Stimulated activated CD4-positive, alpha-beta T cell treated with anti-CD3 and anti-CD28 coated beads, TNF-alpha, amount 100 ng/mL, for 1 hour (primary cell): ENCODE data around the gene KDELR3.

ENCODE experiments used
- DNase-seq, 3 donors: peaks; one replicate each; pipeline ENCODE4 v3.0.0-alpha.2; 2020; ENCODE audit warnings: low read depth in 3 of 3, low spot score in 1 of 3

The KDELR3 gene

DNA sequence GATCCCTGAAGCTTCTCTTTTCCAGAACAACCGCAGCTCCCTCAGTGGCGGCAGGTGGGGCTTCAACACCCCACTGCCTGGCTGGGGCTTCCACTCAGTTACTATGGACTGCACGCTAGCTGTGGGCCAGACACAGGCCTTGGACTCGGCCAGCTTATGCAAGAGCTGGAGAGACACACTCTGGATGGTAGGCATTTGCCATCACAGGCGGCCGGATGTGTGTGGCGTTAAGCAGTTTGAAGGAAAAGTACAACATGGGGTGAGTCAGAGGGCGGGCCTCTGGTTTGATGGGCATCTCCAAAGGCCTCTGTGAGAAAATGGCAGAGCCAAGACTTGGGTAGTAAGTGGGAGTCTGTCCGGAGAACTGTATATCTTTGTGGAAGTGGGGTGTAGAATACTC lies 30.5 kb upstream of the KDELR3 start:
- DNase-seq: no peak

- no peak for DNase-seq
Observed at GRCh38 chr22:38440747-38441350, 27.0 kb upstream of the KDELR3 start.

GRCh38 chr22:38441620-38442287 lies 26.1 kb upstream of the KDELR3 start:
- no peak for DNase-seq

DNA sequence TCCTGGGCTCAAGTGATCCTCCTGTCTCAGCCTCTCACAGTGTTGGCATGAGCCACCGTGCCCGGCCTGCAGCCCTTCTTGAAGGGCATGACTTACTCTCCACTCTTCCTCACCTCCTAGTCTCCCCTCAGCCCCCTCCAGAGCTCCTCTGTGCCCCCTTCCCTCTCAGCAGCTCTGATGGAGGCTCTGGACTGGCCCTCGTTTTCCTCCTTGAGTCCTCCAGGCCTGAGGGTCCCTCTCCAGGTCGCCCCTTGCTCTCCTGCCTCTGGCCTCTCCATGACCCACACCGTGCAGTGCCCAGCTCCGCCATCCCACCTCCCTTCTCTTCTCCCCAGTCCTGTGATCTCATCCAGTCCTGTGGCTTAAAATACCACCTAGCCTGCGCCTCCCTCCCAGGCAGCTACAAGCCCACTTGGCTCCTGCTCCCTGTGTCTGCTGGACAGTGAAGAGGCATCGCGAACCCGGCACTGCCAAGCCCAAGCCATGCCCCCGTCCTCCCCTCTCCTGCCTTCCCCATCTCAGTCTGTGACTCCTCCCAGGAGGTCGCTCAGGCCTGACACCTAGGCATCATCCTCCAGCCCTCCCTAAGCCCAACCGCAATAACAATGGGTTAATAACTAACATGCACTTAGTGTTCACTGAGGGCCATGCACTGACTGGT lies 24.8 kb upstream of the KDELR3 start:
- DNase-seq: no peak

DNA sequence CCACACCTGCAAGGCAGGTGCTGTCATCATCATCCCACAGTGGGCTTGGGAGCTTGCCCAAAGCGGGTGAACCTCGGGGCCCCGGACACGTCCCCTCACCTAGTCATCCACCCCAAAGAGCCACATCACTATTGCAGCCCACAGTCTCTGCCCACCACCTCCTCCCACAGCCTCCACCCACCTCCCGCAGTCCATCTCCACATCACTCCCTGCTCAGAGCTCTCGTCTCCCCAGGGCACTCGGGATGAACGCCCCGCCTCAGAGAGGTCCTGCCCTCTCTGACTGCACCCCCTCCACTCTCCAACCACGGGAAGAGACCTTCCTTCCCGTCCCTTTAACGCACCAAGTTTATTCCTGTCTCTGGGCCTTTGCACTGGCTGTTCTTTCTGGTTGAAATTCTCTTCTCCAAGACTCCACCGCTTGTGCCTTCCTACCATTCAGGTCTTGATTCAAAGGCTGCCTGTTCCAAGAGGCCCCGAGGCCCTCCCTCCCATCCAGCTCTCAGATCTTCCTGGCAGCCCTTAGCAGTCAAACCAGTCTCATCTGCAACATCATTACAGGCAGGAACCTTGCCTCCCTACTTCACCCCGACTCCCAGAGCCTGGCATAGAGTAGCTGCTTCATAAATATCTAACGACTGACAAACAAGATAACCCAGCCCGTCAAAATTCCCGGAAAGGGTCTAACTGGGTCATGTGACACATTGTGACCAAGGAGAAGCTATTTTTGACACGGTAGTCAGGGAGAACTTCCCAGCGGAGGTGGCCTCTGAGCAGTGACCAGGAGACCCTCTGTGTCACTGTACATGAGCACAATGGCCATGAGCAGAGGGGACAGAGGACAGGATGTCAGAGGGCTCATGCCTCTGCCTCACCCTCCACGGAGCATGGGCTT lies 24.0 kb upstream of the KDELR3 start:
- DNase-seq: no peak

- DNase-seq: no peak
Observed at GRCh38 chr22:38444783-38445182, 23.1 kb upstream of the KDELR3 start.

DNA sequence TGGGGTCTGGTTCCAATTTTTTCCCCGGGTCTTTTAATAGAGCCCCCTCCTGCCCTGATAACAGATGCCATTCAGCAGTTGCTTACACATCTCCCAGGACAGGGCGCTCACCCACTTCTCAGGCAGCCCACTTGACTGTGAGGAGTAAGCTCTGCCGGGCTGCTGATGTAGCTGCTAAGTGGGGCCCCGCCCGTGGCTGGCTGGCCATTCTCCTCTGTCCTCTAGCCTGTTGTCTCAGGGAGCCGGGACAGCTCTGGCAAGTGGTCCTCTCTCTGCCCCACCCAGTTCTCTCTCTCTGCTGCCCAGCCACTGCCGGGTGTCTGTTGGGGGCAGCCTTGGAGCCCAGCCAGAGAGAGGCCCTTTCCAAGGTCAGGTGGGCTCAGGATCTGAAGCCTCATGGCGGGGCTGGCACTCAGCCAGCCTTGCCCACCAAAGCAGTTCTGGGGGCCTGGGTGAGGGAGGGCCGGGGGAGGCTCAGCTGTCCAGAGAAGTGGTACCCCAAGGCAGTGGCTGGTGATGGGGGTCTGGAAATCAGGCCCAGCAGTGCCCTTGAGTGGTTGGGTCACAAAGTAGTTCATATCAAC lies 21.8 kb upstream of the KDELR3 start:
- DNase-seq: no peak

GRCh38 chr22:38448945-38449745 lies 18.8 kb upstream of the KDELR3 start:
- DNase-seq: no peak

DNA sequence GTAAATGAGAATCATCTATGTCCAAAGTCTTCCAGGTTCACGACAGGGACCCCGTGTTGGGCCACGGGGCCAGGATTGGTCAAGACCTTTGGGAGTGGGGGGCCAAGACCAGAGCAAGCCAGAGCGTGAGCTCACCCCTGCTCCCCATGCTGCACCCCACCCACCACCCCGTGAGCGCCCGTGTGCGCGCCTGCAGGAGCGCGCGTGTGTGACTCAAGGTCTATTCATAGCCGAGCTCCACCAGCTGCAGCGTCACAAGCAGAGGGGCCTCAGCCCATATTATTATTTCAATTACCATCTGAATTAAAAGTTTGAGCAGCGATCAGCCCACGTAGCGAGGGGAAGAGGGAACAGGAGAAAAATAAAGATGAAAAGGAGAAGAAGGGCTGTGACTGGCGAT lies 18.1 kb upstream of the KDELR3 start:
- no peak for DNase-seq

GRCh38 chr22:38450234-38450797 lies 17.6 kb upstream of the KDELR3 start:
- no peak for DNase-seq

GRCh38 chr22:38451404-38451803 lies 16.5 kb upstream of the KDELR3 start:
- DNase-seq: no peak

GRCh38 chr22:38451864-38452263 lies 16.0 kb upstream of the KDELR3 start:
- DNase-seq: no peak

DNA sequence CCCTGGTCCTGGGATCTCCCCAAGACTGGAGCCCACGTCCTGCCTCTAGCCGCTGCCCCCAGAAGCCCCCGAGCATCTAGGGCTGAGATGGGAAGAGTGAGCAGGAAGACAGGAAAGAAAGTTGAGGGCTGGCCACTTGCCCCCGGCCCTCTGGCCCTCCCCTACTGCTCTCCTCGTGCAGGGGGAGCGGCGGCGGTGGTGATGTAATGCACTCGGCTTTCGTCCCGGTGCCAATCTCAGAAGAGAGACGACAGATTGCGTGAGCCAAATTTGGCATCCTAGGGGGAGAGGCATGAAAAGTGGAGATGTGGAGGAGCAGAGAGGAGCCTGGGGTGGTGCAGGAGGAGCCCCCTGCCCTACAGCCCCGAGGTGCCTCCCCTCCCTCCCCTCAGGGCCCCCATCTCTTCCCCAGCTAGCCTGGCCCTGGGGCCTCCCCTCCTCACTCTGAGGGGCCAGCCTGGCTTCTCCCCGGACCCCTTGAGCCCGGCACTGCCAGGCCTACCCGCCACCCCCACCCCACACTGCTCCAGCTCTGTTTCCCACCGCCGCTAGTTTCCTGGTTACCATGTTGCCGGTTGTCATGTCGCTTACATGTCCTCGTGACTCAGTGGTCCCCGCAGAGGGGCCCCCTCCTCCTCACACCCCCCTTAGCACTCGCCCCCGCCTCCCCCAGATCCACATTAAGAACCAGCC lies 15.4 kb upstream of the KDELR3 start:
- DNase-seq: no peak

GRCh38 chr22:38453066-38453672 lies 14.7 kb upstream of the KDELR3 start:
- no peak for DNase-seq

DNA sequence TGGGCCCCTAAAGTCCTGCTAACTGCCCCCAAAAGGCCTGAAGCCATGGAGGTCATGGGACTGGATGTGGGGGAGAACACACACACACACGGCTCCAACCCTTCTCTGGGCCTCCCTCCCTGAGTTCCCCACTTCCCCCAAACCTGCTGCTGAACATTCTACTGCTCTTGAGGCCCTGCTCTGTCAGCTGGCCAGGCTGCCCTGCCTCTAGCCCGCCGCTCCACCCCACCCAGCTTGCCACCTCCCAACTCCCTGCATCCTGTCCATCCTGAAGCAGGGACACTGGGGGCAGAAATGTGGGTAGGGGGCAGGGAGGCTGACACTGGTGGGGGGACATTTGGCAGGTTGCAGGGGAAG lies 13.9 kb upstream of the KDELR3 start:
- DNase-seq: no peak

- DNase-seq: no peak
Observed at GRCh38 chr22:38454353-38455075, 13.4 kb upstream of the KDELR3 start.

DNA sequence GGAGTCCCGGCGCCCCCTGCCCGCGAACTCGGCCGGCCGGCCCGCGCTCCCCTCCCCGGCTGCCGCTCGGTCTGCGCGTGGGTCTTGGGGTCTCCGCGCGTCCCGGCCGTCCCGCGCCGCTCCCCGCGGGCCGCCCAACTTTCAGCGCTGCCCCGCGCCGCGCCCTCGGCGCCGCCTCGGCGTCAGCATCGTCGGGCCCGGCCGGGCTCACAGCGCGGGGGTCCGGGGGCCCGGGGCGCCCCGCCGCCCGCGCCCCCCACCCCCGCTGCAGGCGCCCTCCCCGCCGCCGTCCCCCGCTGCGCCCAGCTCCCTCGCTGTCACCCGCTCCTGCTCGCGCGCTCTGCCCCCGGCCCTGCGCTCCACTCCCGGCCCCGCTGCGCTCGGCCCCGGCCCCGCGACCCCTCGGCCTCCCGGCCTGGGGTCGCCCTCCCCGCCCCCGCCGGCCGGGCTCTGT lies 12.8 kb upstream of the KDELR3 start, which contains the start of gene KCNJ4:
Gene KCNJ4 (minus strand): TSS at position 124 of the 454 bp plus-strand sequence. CDS start 27,067 bp downstream, outside the sequence.
- no peak for DNase-seq
